Measurements from ENCODE around the gene MROH9. TPM values are rescaled to one million over a fixed set of nuclear protein-coding genes. Genes with fewer than 3 reads are reported as not detected.

The MROH9 gene
- polyA plus RNA-seq, 2 donors, result not detected

Other genes starting within 250 kb of the MROH9 start
- 1 to 10 TPM; 1.6 to 2.1 TPM for gene FMO3, start 155.4 kb downstream of the MROH9 start, polyA plus RNA-seq
- gene FMO2, start 249.8 kb downstream of the MROH9 start, polyA plus RNA-seq, result 10 to 100 TPM; 50.5 to 95.4 TPM

All from esophagus (tissue), 2 donors.